Thyroid gland (tissue), 4 donors: ENCODE results near the gene ASCL2. TPM values are rescaled to one million over a fixed set of nuclear protein-coding genes. Genes with fewer than 3 reads are reported as not detected.

Experiments used
- DNase-seq, 2 donors: peaks; one replicate each; pipeline ENCODE4 v3.0.0-alpha.2; 2019
- H3K27ac ChIP-seq, 3 donors: fragments of 200-600 bp; sonication (generic); 1 replicate in 2 of 3; 2 replicates in 1 of 3; pipeline ENCODE4 v1.5.1; 2016 to 2019; ENCODE audit warnings: mild to moderate bottlenecking in 1 of 3, moderate library complexity in 1 of 3
- H3K27me3 ChIP-seq: fragments of 200-600 bp; sonication (generic); one replicate; pipeline ENCODE4 v1.5.1; 2019
- H3K36me3 ChIP-seq, 2 donors: fragments of 200-600 bp; sonication (generic); one replicate each; pipeline ENCODE4 v1.5.1; 2016 to 2019
- H3K4me1 ChIP-seq, 2 donors: fragments of 200-600 bp; sonication (generic); one replicate each; pipeline ENCODE4 v1.5.1; 2017 to 2019
- H3K4me3 ChIP-seq, 3 donors: fragments of 200-600 bp; sonication (generic); replicated peaks in 1 of 3; 1 replicate in 2 of 3; 2 replicates in 1 of 3; pipeline ENCODE4 v1.5.1; 2016; ENCODE audit warnings: mild to moderate bottlenecking in 1 of 3
- H3K9me3 ChIP-seq: fragments of 200-600 bp; sonication (generic); one replicate; pipeline ENCODE4 v1.5.1; 2017
- POLR2A ChIP-seq, 2 donors: fragments of 450-650 bp; IDR thresholded peaks; one replicate each; pipeline ENCODE4 v1.6.1; 2017; ENCODE audit warnings: antibody characterized with exemption in 2 of 2, mild to moderate bottlenecking in 2 of 2, moderate library complexity in 1 of 2
- WGBS, 2 donors: methylation state at CpG; one replicate each; pipeline ENCODE4 v1.1.5; 2017; 5-methylcytosine and 5-hydroxymethylcytosine counted together
- intact Hi-C: fragments of 100-400 bp; cut with DNase I; formaldehyde crosslinking; loops from one replicate; pipeline ENCODE4 v1.15.1; 2023
- total RNA-seq, 4 donors: library from RNA; depleted of rRNA; stranded (reverse); fragments of >200 nt; gene quantifications; one replicate each; pipeline ENCODE4 v1.2.3, GENCODE V29; 2016
- TF ChIP-seq, protein P1 (sequence below), 6 experiments: fragments of 200-600 bp in 3 of 6; fragments of 450-650 bp in 3 of 6; sonication (generic) in 3 of 6; IDR thresholded peaks; one replicate each; pipeline ENCODE4 v1.5.1; 2016 to 2019; ENCODE audit warnings: antibody characterized with exemption in 6 of 6, mild to moderate bottlenecking in 2 of 6, inconsistent platforms in 1 of 6, moderate library complexity in 1 of 6

The ASCL2 gene
- total RNA-seq, 4 donors from 2014 or later = 0.46 to 2.9 (median 0.66) TPM

DNA sequence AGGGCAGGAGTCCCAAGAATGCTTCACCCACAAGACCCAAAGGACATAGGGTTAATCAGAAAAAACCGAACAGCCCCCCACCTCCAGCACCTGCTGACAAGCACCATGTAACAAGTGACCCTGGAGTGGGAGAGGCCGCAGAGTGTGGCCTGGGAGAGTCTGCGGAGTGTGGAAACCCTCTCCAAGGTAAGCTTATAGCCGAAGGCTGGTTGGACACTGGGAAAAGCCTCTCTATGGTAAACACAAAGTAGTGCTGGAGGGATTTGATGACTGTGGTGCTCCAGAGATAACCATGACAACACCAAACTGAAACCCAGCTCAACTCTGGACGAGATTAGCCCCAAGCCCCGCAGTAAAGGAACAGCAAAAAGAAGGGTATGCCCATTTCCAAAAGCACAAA, 19.2 kb downstream of the ASCL2 start:
- 93 to 96% methylated on average over 6 of the region's 6 CpGs for WGBS, 2 donors
- no peak for DNase-seq
- H3K4me1 ChIP-seq = no peaks in the 10 kb centered on the region
- H3K36me3 ChIP-seq = no peaks in the 10 kb centered on the region
- TF ChIP-seq, protein P1, sequence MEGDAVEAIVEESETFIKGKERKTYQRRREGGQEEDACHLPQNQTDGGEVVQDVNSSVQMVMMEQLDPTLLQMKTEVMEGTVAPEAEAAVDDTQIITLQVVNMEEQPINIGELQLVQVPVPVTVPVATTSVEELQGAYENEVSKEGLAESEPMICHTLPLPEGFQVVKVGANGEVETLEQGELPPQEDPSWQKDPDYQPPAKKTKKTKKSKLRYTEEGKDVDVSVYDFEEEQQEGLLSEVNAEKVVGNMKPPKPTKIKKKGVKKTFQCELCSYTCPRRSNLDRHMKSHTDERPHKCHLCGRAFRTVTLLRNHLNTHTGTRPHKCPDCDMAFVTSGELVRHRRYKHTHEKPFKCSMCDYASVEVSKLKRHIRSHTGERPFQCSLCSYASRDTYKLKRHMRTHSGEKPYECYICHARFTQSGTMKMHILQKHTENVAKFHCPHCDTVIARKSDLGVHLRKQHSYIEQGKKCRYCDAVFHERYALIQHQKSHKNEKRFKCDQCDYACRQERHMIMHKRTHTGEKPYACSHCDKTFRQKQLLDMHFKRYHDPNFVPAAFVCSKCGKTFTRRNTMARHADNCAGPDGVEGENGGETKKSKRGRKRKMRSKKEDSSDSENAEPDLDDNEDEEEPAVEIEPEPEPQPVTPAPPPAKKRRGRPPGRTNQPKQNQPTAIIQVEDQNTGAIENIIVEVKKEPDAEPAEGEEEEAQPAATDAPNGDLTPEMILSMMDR (IDR thresholded peaks at IDR 0.05) = no peak
- TF ChIP-seq POLR2A (IDR thresholded peaks at IDR 0.05) = no peak
- H3K27me3 ChIP-seq = no peaks in the 10 kb centered on the region
- H3K9me3 ChIP-seq = no peaks in the 10 kb centered on the region
- H3K27ac ChIP-seq = no peak overlapping the region
- no peak overlapping the region for H3K4me3 ChIP-seq
- intact Hi-C loops = no loop called here

DNA sequence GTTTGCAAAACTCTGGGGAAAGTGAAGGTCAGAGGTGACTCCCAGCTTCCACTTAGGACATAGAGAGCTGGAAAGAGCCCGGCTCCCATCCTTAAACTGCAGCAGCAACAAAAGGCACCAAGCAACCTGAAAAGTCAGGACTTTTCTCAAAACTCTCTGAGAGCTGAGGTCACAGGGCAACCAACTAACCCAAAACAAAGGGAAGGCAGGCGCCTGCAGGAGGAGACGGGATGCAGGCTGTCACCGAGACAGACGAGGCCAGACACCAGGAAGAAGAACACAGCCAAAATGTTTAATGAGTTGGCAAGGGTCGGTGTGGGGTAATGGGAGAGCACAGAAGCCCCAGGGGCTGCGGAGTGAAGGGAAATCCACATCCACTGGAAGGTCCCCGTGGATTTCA, 19.9 kb downstream of the ASCL2 start:
- Histone ChIP-seq H3K9me3 (no peaks in the 10 kb centered on the region), H3K36me3 (no peaks in the 10 kb centered on the region), H3K27me3 (no peaks in the 10 kb centered on the region), H3K4me3 (no peak overlapping the region), H3K27ac (no peak overlapping the region), H3K4me1 (no peaks in the 10 kb centered on the region)
- intact Hi-C loops = no loop called here
- TF ChIP-seq POLR2A (IDR thresholded peaks at IDR 0.05) = no peak
- TF ChIP-seq, protein P1 (IDR thresholded peaks at IDR 0.05) = no peak
- no peak for DNase-seq
- 78 to 84% methylated on average over 8 of the region's 8 CpGs for WGBS, 2 donors

- WGBS, 2 donors = 88 to 90% methylated on average over 8 of the region's 9 CpGs
- DNase-seq = no peak
- H3K4me1 ChIP-seq = no peaks in the 10 kb centered on the region
Measured at GRCh38 chr11:2250041-2250440, 20.3 kb downstream of the ASCL2 start.

GRCh38 chr11:2249189-2249916, 21.0 kb downstream of the ASCL2 start:
- Histone ChIP-seq H3K9me3 (no peaks in the 10 kb centered on the region), H3K27ac (no peak overlapping the region), H3K27me3 (no peaks in the 10 kb centered on the region), H3K4me1 (no peaks in the 10 kb centered on the region), H3K4me3 (no peak overlapping the region), H3K36me3 (no peaks in the 10 kb centered on the region)
- intact Hi-C loops = no loop called here
- TF ChIP-seq, protein P1 (IDR thresholded peaks at IDR 0.05) = no peak
- TF ChIP-seq POLR2A (IDR thresholded peaks at IDR 0.05) = no peak
- 80 to 85% methylated on average over 14 to 16 of the region's 20 CpGs for WGBS, 2 donors
- no peak for DNase-seq

More at GRCh38 chr11:2250041-2250440, 20.3 kb downstream of the ASCL2 start:
- Histone ChIP-seq H3K9me3 (no peaks in the 10 kb centered on the region), H3K27me3 (no peaks in the 10 kb centered on the region), H3K4me3 (no peak overlapping the region), H3K36me3 (no peaks in the 10 kb centered on the region), H3K27ac (no peak overlapping the region)
- intact Hi-C loops = no loop called here
- TF ChIP-seq POLR2A (IDR thresholded peaks at IDR 0.05) = no peak
- TF ChIP-seq, protein P1 (IDR thresholded peaks at IDR 0.05) = no peak

- H3K36me3 ChIP-seq = no peaks in the 10 kb centered on the region
- H3K27ac ChIP-seq = no peak overlapping the region
- H3K9me3 ChIP-seq = no peaks in the 10 kb centered on the region
- no peak for DNase-seq
- intact Hi-C loops = no loop called here
- no peaks in the 10 kb centered on the region for H3K4me1 ChIP-seq
- 93 to 95% methylated on average over 7 of the region's 7 CpGs for WGBS, 2 donors
- no peaks in the 10 kb centered on the region for H3K27me3 ChIP-seq
- no peak overlapping the region for H3K4me3 ChIP-seq
- TF ChIP-seq POLR2A (IDR thresholded peaks at IDR 0.05) = no peak
- TF ChIP-seq, protein P1 (IDR thresholded peaks at IDR 0.05) = no peak
Measured at GRCh38 chr11:2248762-2249161, 21.6 kb downstream of the ASCL2 start.
